Measurements from ENCODE around the gene STX11.

GRCh38 chr6:144202879-144203468 is 52.7 kb downstream of the STX11 start:
- TF ChIP-seq CTCF (IDR thresholded peaks at IDR 0.05) = no peak
- TF ChIP-seq POLR2A (IDR thresholded peaks at IDR 0.05) = no peak
- TF ChIP-seq EP300 (IDR thresholded peaks at IDR 0.05) = no peak
- TF ChIP-seq POLR2AphosphoS5 (IDR thresholded peaks at IDR 0.05) = no peak

All from stomach (tissue), 4 donors.